SK-N-SH (cell line): Measurements from ENCODE around the gene OBP2B. TPM values are rescaled to one million over a fixed set of nuclear protein-coding genes. Genes with fewer than 3 reads are reported as not detected.

Source experiments
- CTCF ChIA-PET: fragments of 300-600, 350-600 bp; formaldehyde crosslinking; extraction: SDS; loops from one replicate; lab custom pipeline; 2021; lab: Yijun Ruan, JAX
- POLR2A ChIA-PET: fragments of 350-600 bp; sonication (Branson Sonifier 250); formaldehyde crosslinking; extraction: SDS; loops from one replicate; lab custom pipeline; 2020; ENCODE audit warnings: antibody characterized with exemption, inconsistent platforms; lab: Yijun Ruan, JAX
- DNase-seq: peaks from one replicate; pipeline ENCODE4 v3.0.0; 2012
- H2AFZ ChIP-seq: fragments of 200-600 bp; sonication (generic); 2 replicates; pipeline ENCODE4 v1.8.1; 2016; ENCODE audit warnings: antibody characterized with exemption, mild to moderate bottlenecking, low read depth
- H3F3A ChIP-seq: fragments of 200-600 bp; sonication (generic); replicated peaks from 2 replicates; pipeline ENCODE3; 2016; ENCODE audit warnings: antibody characterized with exemption, mild to moderate bottlenecking; ENCODE audit not compliant: insufficient read depth
- H3K27ac ChIP-seq, 2 experiments: fragments of 200-500 bp in 1 of 2; fragments of 200-600 bp in 1 of 2; sonication (Bioruptor generic) in 1 of 2; sonication (generic), shearing (Covaris generic) in 1 of 2; 2 replicates each; pipeline versions ENCODE4 v1.5.1 to v1.6.1; 2014 to 2016; ENCODE audit warnings: low read depth in 2 of 2, inconsistent platforms in 1 of 2, low read length in 1 of 2, mild to moderate bottlenecking in 1 of 2, mixed read lengths in 1 of 2
- H3K27me3 ChIP-seq: fragments of 200-600 bp; sonication (generic), shearing (Covaris generic); 2 replicates; pipeline ENCODE4 v1.6.1; 2016; ENCODE audit warnings: mixed run types; ENCODE audit not compliant: insufficient read depth
- H3K36me3 ChIP-seq, 2 experiments: fragments of 200-500 bp in 1 of 2; fragments of 200-600 bp in 1 of 2; sonication (Bioruptor generic) in 1 of 2; sonication (generic) in 1 of 2; replicated peaks in 1 of 2; 2 replicates each; pipeline versions ENCODE3 to v1.5.1; 2014 to 2016; ENCODE audit warnings: low read length in 1 of 2, mild to moderate bottlenecking in 1 of 2; ENCODE audit not compliant: insufficient read depth in 2 of 2, control insufficient read depth in 1 of 2
- H3K4me1 ChIP-seq, 2 experiments: fragments of 200-500 bp in 1 of 2; fragments of 200-600 bp in 1 of 2; sonication (Bioruptor generic) in 1 of 2; sonication (generic), shearing (Covaris generic) in 1 of 2; 2 replicates each; pipeline versions ENCODE4 v1.5.1 to v1.6.1; 2014 to 2016; ENCODE audit warnings: low read depth in 1 of 2, low read length in 1 of 2, mixed run types in 1 of 2; ENCODE audit not compliant: insufficient read depth in 2 of 2, control insufficient read depth in 1 of 2
- H3K4me2 ChIP-seq: fragments of 200-600 bp; sonication (generic), shearing (Covaris generic); 2 replicates; pipeline ENCODE4 v1.6.1; 2017; ENCODE audit warnings: mixed run types
- H3K4me3 ChIP-seq, 2 experiments: fragments of 200-500 bp in 1 of 2; fragments of 200-600 bp in 1 of 2; sonication (Bioruptor generic) in 1 of 2; sonication (generic), shearing (Covaris generic) in 1 of 2; 2 replicates each; pipeline versions ENCODE4 v1.5.1 to v1.8.1; 2014 to 2016; ENCODE audit warnings: low read depth in 2 of 2, inconsistent platforms in 1 of 2, low read length in 1 of 2, mild to moderate bottlenecking in 1 of 2, mixed read lengths in 1 of 2, moderate library complexity in 1 of 2
- H3K79me2 ChIP-seq: fragments of 200-600 bp; sonication (generic); 2 replicates; pipeline ENCODE4 v1.8.1; 2017; ENCODE audit warnings: mild to moderate bottlenecking; ENCODE audit not compliant: insufficient read depth
- H3K9ac ChIP-seq: fragments of 200-600 bp; sonication (generic); 2 replicates; pipeline ENCODE4 v1.6.1; 2017; ENCODE audit warnings: mixed run types
- H3K9me2 ChIP-seq: fragments of 200-600 bp; sonication (generic); 2 replicates; pipeline ENCODE4 v1.6.1; 2017; ENCODE audit warnings: mixed run types
- H3K9me3 ChIP-seq: fragments of 200-600 bp; sonication (generic); 2 replicates; pipeline ENCODE4 v1.6.1; 2017; ENCODE audit warnings: mixed run types, mild to moderate bottlenecking, moderate library complexity
- H4K20me1 ChIP-seq: fragments of 200-600 bp; sonication (generic); 2 replicates; pipeline ENCODE4 v1.6.1; 2017; ENCODE audit warnings: mild to moderate bottlenecking, mixed run types; ENCODE audit not compliant: insufficient read depth
- CTCF ChIP-seq: fragments of 200-600 bp; sonication (generic); IDR thresholded peaks from 2 replicates; pipeline ENCODE4 v1.6.1; 2017; ENCODE audit warnings: antibody characterized with exemption, mild to moderate bottlenecking, moderate library complexity
- FOSL2 ChIP-seq: IDR thresholded peaks from 2 replicates; pipeline ENCODE4 v1.4.0; 2012; ENCODE audit warnings: low read depth, mild to moderate bottlenecking, moderate library complexity, borderline replicate concordance
- FOXM1 ChIP-seq: IDR thresholded peaks from 2 replicates; pipeline ENCODE4 v1.4.0; 2012; ENCODE audit warnings: low read depth, mild to moderate bottlenecking
- IRF3 ChIP-seq: fragments of 150-350 bp; IDR thresholded peaks from 2 replicates; pipeline ENCODE4 v1.6.1; 2016; ENCODE audit warnings: mild to moderate bottlenecking, low read depth, low read length
- MAX ChIP-seq: IDR thresholded peaks from 2 replicates; pipeline ENCODE4 v1.4.0; 2012; ENCODE audit warnings: low read depth
- POLR2AphosphoS5 ChIP-seq: IDR thresholded peaks from 2 replicates; pipeline ENCODE4 v1.6.1; 2012; ENCODE audit warnings: low read depth, low read length
- RAD21 ChIP-seq: IDR thresholded peaks from 2 replicates; pipeline ENCODE4 v1.6.1; 2012; ENCODE audit warnings: mild to moderate bottlenecking, low read length
- REST ChIP-seq: IDR thresholded peaks from 2 replicates; pipeline ENCODE4 v1.6.1; 2012; ENCODE audit warnings: mild to moderate bottlenecking, low read depth, low read length, moderate library complexity
- RFX5 ChIP-seq: IDR thresholded peaks from 2 replicates; pipeline ENCODE4 v1.6.1; 2012; ENCODE audit warnings: mild to moderate bottlenecking, improper control_type of control experiment, low read length
- RXRA ChIP-seq: IDR thresholded peaks from 2 replicates; pipeline ENCODE4 v1.4.0; 2012; ENCODE audit warnings: low read depth, mild to moderate bottlenecking, borderline replicate concordance
- TAF1 ChIP-seq: IDR thresholded peaks from 2 replicates; pipeline ENCODE4 v1.6.1; 2012; ENCODE audit warnings: low read depth, mild to moderate bottlenecking, low read length, moderate library complexity, borderline replicate concordance
- TEAD4 ChIP-seq: IDR thresholded peaks from 2 replicates; pipeline ENCODE4 v1.4.0; 2012; ENCODE audit warnings: mild to moderate bottlenecking, borderline replicate concordance; ENCODE audit not compliant: insufficient read depth
- YY1 ChIP-seq: IDR thresholded peaks from 2 replicates; pipeline ENCODE4 v1.4.0; 2012; ENCODE audit warnings: low read depth, mild to moderate bottlenecking
- WGBS: methylation state at CpG from one replicate; pipeline ENCODE4 v1.1.6; 2017; ENCODE audit warnings: low lambda C conversion rate; 5-methylcytosine and 5-hydroxymethylcytosine counted together
- polyA plus RNA-seq, 3 experiments: library from polyadenylated mRNA; depleted of rRNA; stranded (reverse); fragments of >200 nt; gene quantifications; 2 replicates each; pipeline ENCODE4 v1.2.3, GENCODE V29; 2012

The OBP2B gene
- polyA plus RNA-seq, 1 of the 3 experiments (the other 2 are of a cell fraction): not detected

GRCh38 chr9:133171161-133171961 is 37.7 kb downstream of the OBP2B start:
- no peak overlapping the region for H3K9ac ChIP-seq
- no peak for DNase-seq
- peaks cover 33% of the 10 kb centered on the region for H3K27me3 ChIP-seq
- H3K79me2 ChIP-seq: no peaks in the 10 kb centered on the region
- no peak overlapping the region for H3K4me2 ChIP-seq
- H3F3A ChIP-seq: no peaks in the 10 kb centered on the region
- WGBS: 83% methylated on average over 2 of the region's 29 CpGs
- no peak overlapping the region for H3K27ac ChIP-seq
- CTCF ChIA-PET: interaction anchor here (1.5 to 1.6 kb wide), 2 partner anchors 15 to 149 kb away, joined by 3 to 5 read pairs; no protein-coding TSS in a partner anchor
- POLR2A ChIA-PET: no interaction called here
- no peak overlapping the region for H3K4me3 ChIP-seq
- H3K36me3 ChIP-seq: no peaks in the 10 kb centered on the region
- H3K9me2 ChIP-seq: no peaks in the 10 kb centered on the region
- H3K4me1 ChIP-seq: no peaks in the 10 kb centered on the region
- no peak overlapping the region for H2AFZ ChIP-seq
- TF ChIP-seq TAF1 (no peak), RXRA (no peak), MAX (no peak), CTCF (no peak), POLR2AphosphoS5 (no peak), FOXM1 (no peak), TEAD4 (no peak), REST (no peak), IRF3 (no peak), RFX5 (no peak), FOSL2 (no peak), YY1 (no peak), RAD21 (no peak)
- TF ChIP-seq, all 33 proteins: peak for 0
- no peaks in the 10 kb centered on the region for H4K20me1 ChIP-seq
- H3K9me3 ChIP-seq: no peaks in the 10 kb centered on the region
